Cardiac septum (tissue), 1 donor: ENCODE results near the gene GTPBP1. TPM values are rescaled to one million over a fixed set of nuclear protein-coding genes. Genes with fewer than 3 reads are reported as not detected.
A peak's percentile ranks its signal among the peaks of the same experiment; 100 is the strongest.

ENCODE experiments used
- DNase-seq: peaks from one replicate; pipeline ENCODE4 v3.0.0-alpha.2; 2020; ENCODE audit warnings: low spot score
- intact Hi-C: fragments of 100-400 bp; cut with DNase I; formaldehyde crosslinking; loops from one replicate; pipeline ENCODE4 v1.14.0; 2022
- total RNA-seq: library from RNA; stranded (reverse); fragmentation: NEBNext Ultra II Directional; extraction: Animal tissue kit (Norgen Biotek cat#: 25700); gene quantifications from one replicate; pipeline ENCODE4 v1.2.1, GENCODE V29; 2021
- donor health status: DM: no; HTN: no; CAD: no.

Gene GTPBP1
- total RNA-seq, 1 donor from 2014 or later: 34.3 TPM

GRCh38 chr22:38736257-38736570 is 30.5 kb downstream of the GTPBP1 start:
- intact Hi-C loops: no loop called here

GRCh38 chr22:38737302-38738060 is 31.7 kb downstream of the GTPBP1 start:
- no peak for DNase-seq

More at GRCh38 chr22:38736257-38736570, 30.5 kb downstream of the GTPBP1 start:
- DNase-seq: no peak

DNA sequence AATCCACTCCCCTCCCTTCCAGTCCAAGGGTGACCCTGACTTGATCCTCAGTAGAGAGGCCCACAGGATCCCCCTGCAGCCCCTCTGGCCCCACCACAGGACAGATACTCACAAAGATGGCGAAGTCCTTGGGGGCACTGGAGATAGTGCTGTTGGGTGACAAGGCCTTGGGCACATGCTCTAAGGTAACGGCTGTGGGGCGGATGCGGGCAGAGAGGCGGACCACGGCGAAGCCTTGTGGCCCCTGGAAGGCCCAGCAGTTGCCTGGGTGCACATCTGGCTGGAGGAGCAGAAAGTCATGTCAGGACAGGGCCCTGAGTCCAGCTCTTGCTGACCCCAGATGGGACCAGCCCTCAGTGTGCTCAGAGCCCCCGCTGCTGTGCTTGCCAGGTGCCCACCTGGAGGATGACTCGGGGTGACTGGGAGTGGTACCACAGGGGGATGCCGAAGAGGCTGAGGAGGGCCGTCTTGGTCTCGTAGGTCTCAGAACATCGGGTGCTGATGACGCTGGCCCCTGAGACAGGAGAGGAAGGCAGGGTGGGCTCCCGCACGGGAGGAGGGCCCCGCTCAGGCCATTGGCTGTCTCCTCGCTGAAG is 32.8 kb downstream of the GTPBP1 start:
- no peak for DNase-seq
- intact Hi-C loops: no loop called here

More at GRCh38 chr22:38737302-38738060, 31.7 kb downstream of the GTPBP1 start:
- intact Hi-C loops: no loop called here

- DNase-seq: no peak
- intact Hi-C loops: no loop called here
These were observed 33.7 kb downstream of the GTPBP1 start for GRCh38 chr22:38739300-38740055.

DNA sequence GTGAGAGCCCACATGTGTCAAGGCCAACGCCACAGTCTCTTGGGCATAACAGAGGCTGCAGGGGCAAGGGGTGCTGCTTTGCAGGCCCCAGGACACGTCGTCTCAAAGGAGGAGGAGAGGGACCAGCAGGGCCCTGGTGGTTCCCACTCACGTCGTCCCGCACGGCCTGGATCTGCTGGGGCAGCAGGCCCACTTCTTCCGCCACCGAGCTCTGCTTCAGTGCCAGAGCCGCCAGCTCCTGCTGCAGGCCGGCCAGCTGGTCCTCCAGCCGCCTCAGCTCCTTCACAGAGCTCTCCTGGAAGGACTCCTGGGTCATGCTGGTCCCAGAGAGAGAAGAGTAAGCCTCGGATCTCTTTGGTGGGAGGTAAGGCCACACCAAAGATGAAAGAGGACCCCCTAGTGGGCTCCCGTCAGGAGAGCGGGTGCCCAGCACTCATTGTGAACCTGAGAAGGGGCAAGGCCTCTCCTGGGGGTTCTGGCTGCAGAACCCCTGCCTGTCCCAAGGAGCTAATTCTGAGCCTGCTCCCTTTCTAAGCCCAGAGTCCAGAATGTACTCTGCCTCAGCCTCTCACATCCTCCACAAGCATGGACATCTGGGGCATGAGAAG is 34.5 kb downstream of the GTPBP1 start:
- DNase-seq: no peak
- intact Hi-C loops: no loop called here

- intact Hi-C loops: no loop called here
- DNase-seq: no peak
These were observed 35.0 kb downstream of the GTPBP1 start for GRCh38 chr22:38740754-38741153.

GRCh38 chr22:38741166-38741565 is 35.4 kb downstream of the GTPBP1 start:
- intact Hi-C loops: no loop called here
- DNase-seq: no peak

DNA sequence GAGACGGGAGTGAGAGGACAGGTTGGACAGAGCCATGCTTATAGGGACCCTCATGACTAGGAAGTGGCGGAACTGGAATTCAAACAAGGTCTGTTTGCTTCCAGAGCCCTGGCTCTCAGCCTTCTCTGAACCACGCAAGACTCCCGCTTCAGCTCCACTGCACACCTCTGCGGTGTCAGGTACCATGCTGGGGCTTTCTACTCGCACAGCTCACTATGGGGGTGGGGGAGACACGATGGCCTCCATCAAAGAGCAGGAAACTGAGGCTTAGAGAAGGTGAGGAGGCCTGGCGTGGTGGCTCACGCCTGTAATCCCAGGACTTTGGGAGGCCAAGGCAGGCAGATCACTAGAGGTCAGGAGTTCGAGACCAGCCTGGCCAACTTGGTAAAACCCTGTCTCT is 35.8 kb downstream of the GTPBP1 start:
- intact Hi-C loops: no loop called here
- DNase-seq: no peak

DNA sequence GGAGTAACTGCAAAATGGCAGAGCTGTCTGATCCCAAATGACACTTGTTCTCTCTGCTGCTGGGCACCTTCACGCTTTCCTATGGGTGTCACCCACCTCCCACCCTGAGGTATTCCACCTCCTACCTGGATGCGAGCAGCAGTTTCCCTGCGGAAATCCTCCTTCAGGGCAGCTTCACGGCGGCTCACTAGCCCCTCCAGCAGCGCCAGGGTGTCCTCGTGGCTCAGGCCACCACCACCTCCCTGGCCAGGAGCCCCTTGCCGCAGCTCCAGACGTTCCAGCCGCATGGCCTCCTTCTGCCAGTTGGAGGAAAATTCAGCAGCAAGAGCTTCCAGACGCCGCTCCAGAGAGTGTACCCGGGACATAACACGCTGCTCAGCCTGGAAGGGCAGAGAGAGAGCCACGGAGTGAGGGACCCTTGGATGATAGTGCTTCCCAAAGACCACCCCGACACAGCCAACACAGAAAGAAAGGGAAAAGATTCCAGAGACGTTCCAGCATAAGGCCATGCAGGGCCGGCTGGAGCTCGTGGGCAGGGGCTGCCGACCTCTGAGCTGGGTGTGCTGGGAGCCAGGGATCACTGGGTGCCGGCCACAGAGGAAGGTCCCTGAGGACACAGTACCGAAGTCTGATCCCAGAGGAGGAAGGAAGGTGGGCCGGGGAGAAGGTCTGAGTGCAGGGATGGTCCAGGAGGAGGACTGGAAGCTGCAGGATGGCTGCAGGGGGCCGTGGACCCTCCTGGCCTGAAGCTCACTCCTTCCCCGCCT is 36.6 kb downstream of the GTPBP1 start:
- intact Hi-C loops: no loop called here
- DNase-seq: no peak

DNA sequence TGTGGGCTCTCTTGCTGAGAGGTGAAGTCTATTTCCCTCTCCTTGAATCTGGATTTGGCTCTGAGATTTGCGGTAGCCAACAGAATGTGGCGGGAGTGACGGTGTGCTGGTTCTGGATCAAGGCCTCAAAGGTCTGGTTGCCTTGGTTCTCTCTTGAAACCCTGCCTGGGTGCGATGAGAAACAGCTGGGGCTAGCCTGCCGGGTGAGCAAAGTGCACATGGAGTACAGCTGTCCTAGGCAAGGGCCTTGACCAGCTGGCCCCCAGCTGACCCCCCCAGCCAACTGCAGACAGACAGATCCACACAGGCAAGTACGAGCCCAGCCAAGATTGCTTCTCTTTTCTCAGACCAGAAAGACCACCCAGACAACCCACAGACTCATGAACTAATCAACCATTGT is 39.2 kb downstream of the GTPBP1 start:
- intact Hi-C loops: no loop called here
- DNase-seq: no peak

DNA sequence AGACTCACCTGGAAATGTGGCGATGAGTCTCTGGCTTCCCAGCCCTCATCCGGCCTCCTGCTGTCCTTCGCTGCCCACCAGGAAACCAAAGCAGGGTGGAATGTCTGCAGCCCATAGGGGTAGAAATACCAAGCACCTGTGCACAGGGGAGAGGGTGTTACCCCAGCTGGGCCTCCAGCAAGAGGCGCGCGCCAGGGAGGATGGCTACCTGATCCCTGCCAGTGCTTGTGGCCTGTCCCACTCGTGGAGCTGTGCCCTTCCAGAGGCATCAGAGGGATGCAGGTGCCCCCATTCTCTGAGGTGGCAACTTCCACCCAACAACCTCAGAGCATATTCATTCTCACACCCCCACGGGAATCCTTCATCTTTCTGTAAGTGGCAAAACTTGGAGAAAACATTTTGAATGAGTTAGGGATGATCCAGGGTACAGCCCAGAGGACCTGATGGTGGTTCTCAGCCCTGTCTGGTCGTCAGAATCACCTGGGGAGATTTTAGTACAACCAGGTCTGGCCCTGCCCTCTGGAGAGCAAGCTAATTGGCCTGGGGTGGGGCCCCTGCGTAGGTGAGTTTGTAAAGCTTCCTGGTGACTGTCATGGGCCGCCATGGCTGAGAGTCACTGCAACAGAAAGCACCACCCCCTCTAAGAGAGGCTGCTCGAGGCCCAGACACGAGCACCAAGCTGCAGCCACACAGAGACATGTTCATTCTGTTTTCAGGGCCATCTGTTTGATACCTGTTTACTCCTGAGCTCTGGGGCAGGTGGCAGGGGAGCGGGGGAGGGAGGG is 40.1 kb downstream of the GTPBP1 start:
- DNase-seq: no peak
- intact Hi-C loops: no loop called here

DNA sequence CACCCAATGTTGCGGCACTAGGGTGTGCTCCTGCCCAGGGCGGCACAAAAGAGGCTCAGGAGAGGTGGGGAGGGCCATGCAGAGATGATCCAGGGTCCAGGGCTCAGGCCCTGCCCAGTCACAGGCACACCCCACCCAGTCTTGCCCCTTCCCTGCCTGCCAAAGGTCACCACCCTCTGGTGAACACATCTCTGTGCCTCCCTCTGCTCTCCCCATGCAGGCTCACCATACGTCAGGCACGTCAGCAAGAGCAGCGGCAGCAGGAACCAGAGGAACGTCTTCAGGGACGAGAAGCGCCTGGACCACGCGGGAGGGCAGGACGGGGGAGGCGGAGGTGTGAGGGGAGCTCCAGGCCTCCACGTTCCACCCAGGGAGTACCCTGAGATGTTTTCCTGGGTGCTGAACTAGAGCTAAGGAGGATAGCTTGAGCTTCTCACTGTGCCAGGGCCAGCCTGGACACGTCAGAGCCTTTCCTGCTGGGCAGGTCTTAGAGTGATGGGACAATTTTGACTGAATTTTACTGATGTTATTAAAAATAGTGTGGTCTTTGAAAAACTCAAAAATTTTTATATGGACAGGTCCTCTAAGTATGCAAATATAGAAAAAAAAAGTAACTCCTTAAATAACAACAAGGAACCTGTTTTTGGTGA is 42.9 kb downstream of the GTPBP1 start:
- intact Hi-C loops: no loop called here
- no peak for DNase-seq

DNA sequence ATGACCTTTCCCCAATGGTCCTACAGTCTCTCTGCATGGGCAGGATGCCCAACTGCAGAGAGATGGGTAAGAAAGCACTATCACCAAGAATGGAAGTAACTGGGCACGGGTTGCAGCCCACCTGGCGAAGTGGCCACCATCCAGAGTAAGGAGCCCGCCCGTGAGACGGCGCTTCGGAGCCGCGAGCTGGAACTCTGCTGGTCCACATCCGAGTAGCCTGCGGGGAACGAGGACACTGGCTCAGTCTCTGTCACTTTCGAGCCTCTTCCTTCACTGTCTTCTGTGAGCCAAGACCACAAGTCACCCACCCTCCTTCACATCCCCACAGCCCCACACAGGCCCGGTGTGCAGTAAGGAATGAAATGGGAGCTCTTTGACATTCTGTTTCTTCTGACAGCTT is 44.4 kb downstream of the GTPBP1 start:
- intact Hi-C loops: no loop called here

DNA sequence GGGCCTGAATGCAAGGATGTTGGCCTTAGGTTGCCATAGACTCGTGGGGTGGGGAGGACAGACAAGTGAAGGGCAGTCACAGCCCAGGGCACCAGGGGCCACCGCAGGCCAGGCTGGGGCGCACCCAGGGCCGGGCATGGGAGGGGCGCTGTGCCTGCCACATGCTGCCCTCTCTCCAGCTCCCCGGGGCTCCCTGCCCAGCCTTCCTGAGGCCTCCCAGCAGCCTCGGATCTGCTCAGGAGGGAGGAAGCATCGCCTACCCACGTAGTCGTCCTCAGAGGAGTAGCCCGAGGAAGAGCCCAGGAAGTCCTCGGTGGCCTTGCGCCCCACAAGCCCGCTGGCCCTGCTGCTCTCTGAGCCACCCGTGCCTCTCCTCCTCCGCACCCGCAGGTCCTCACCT is 44.9 kb downstream of the GTPBP1 start:
- intact Hi-C loops: no loop called here
- DNase-seq: no peak

More for the DNA sequence above, 44.4 kb downstream of the GTPBP1 start:
- no peak for DNase-seq

GRCh38 chr22:38751066-38751421 is 45.3 kb downstream of the GTPBP1 start:
- DNase-seq: no peak
- intact Hi-C loops: no loop called here

GRCh38 chr22:38751422-38752346 is 45.9 kb downstream of the GTPBP1 start:
- DNase-seq: peak; percentile 91
- intact Hi-C loops: no loop called here

- DNase-seq: no peak
- intact Hi-C loops: no loop called here
These were observed 48.4 kb downstream of the GTPBP1 start for GRCh38 chr22:38753948-38754750.
